DMS153 treated with DMSO at 0.1 percent for 48 hours (cell line): Measurements from ENCODE around the gene VBP1.
A peak's percentile ranks its signal among the peaks of the same experiment; 100 is the strongest.
"Not testable (repeated sequence)": the region's sequence is repeated elsewhere in the genome, so short reads cannot be mapped to it uniquely, and the experiment has no call there.

Experiments used
- DNase-seq: peaks from one replicate; lab custom pipeline; 2025; ENCODE audit not compliant: unreplicated experiment; lab: John Stamatoyannopoulos, UW

VBP1 gene

DNA sequence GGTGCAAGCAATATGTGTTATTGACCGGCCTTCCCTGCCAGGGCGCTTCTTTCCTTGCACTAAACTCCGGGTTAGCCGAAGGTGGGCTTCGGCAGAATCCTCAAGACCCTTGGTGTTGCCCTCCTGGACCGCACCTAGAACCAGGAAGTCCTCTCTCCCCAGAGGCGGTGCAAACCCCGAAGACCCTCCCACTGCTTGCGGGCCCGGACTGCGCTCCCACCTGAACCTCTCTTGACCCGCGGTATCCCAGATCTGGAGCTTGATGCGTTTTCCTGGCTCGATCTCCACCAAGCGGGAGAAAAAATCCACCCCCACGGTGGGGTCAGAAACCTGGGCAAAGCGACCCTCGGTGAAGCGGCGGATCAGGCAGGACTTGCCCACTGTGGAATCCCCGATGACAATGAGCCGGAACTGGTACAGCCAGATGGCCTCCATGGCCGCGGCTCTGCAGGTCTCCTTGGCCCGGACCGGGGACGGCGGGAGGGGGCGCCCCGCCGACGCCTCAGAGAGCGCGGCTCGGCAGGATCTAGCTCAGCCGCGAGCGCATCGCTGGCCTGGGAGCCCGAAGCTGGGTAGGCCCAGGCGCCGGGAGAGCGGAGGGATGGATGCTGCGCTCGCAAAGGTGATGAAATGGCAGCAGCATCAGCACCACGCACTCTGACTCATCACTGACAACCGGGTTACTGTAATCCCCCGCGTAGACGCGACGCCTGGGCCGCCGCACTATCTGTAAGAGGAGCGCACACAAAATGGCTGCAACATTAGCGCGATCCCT lies 47.8 kb downstream of the VBP1 start, which contains the start of gene RAB39B:
Gene RAB39B, minus strand, starts transcription at position 638 of the 775 bp plus-strand sequence. Its CDS starts 203 bp downstream, at position 435.
- peak; percentile 75 for DNase-seq

DNA sequence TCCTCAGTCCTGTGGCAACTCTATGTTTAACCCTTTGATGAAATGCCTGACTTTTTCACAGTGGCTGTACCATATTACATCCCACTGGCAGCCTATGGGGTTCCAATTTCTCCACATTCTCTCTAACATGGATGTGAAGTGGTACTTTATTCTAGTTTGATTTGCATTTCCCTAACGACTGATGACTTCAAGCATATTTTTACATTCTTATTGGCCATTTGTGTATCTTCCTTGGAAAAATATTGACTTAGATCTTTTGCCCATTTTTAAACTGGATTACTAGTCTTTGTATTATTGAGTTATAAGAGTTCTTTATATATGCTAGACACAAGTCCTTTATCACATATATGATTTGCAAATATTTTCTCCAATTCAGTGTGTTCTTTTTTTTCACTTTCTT lies 50.2 kb downstream of the VBP1 start:
- no peak for DNase-seq

GRCh38 chrX:155267995-155268394 lies 51.7 kb downstream of the VBP1 start:
- DNase-seq: not testable (repeated sequence)

- DNase-seq: no peak
These were observed 54.7 kb downstream of the VBP1 start for GRCh38 chrX:155270969-155271368.

DNA sequence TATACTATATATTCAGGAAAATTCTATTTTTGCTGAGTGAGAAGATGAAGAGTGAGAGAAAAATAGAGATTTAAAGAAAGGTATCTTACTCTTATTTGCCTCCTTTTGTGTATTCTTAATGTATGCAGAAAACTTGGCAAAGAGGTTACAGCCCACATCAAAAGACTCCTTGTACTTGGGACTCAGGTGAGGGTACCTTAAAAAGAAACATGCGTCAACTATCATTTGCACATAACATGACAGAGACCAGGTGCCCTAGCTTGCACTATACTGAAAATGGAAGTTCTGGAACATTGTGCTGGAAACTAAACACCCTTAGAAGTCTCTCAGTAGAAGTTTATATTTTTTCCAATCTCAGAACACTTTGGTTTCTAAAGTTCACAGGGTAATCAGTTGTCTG lies 63.6 kb downstream of the VBP1 start:
- no peak for DNase-seq
